ACC112 (cell line): Measurements from ENCODE around the gene GRK5.

Experiments
- H2AFZ ChIP-seq: fragments of 200-600 bp; sonication (generic); one replicate; pipeline ENCODE4 v1.6.0; 2017; ENCODE audit warnings: antibody characterized with exemption, low read length; ENCODE audit not compliant: unreplicated experiment
- H3K27ac ChIP-seq: fragments of 200-600 bp; sonication (generic); 2 replicates; pipeline ENCODE4 v1.5.1; 2014; ENCODE audit warnings: low read depth, mild to moderate bottlenecking, antibody characterized with exemption, low read length, moderate library complexity
- H3K27me3 ChIP-seq: fragments of 200-600 bp; sonication (generic); 2 replicates; pipeline ENCODE4 v1.6.1; 2014; ENCODE audit warnings: mild to moderate bottlenecking, antibody characterized with exemption, low read length, moderate library complexity, mixed read lengths; ENCODE audit not compliant: insufficient read depth
- H3K36me3 ChIP-seq: fragments of 200-600 bp; sonication (generic); 2 replicates; pipeline ENCODE4 v1.6.1; 2016; ENCODE audit warnings: mild to moderate bottlenecking, antibody characterized with exemption, low read length, moderate library complexity, mixed read lengths; ENCODE audit not compliant: insufficient read depth
- H3K4me1 ChIP-seq: fragments of 200-600 bp; sonication (generic); one replicate; pipeline ENCODE4 v1.6.1; 2016; ENCODE audit warnings: low read length, mixed read lengths; ENCODE audit not compliant: insufficient read depth, unreplicated experiment, control insufficient read depth
- H3K4me3 ChIP-seq: fragments of 200-600 bp; sonication (generic); 2 replicates; pipeline ENCODE4 v1.5.1; 2014; ENCODE audit warnings: mild to moderate bottlenecking, low read depth, low read length
- H3K79me2 ChIP-seq: fragments of 200-600 bp; sonication (generic); one replicate; pipeline ENCODE4 v1.6.0; 2016; ENCODE audit warnings: low read length; ENCODE audit not compliant: control insufficient read depth, unreplicated experiment, insufficient read depth

Gene GRK5

DNA sequence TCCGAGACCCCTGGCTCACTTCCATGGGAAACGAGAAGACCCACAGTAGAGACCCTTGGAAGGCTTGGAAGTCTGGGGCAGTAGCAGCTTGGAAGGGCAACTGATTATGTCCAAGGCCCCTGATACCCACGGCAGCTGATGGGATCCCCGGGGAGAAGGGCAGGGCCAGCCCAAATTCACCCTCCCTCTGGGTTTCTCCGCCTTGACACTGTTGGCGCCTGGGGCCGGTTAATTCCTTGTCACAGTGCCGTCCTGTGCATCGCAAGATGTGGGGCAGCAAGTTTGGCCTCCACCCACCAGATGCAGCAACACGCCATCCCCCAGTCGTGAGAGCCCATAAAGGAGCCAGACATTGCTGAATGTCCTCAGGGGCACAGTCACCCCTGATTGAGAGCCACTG, 245.9 kb downstream of the GRK5 start:
- Histone ChIP-seq H3K27me3 (no peaks in the 10 kb centered on the region), H3K4me3 (no peak overlapping the region), H3K36me3 (no peaks in the 10 kb centered on the region), H3K27ac (no peak overlapping the region), H3K4me1 (peaks cover 26% of the 10 kb centered on the region), H2AFZ (no peak overlapping the region), H3K79me2 (no peaks in the 10 kb centered on the region)

DNA sequence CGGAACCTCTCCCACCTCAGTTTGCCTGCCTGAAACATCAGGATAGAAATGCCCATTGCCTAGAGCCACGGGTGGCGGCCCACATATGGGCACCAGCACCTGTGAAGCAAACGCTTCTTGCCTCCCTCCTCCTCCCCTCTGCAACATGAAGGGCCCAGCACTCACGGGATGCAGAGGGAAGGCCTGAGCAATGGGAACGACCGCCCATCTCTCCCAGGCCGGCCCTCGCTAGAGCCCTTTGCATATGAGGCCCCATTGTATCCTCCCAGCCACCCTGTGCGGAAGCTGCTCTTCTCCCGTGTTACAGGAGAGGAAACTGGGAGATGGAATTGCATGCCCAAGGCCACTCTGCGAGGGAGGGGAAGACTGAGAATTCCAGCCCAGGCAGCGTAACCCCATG, 246.9 kb downstream of the GRK5 start:
- no peak overlapping the region for H3K4me3 ChIP-seq
- no peak overlapping the region for H3K27ac ChIP-seq
- H3K27me3 ChIP-seq, result no peaks in the 10 kb centered on the region
- H2AFZ ChIP-seq, result no peak overlapping the region
- no peaks in the 10 kb centered on the region for H3K79me2 ChIP-seq
- no peaks in the 10 kb centered on the region for H3K36me3 ChIP-seq
- peaks cover 23% of the 10 kb centered on the region for H3K4me1 ChIP-seq

DNA sequence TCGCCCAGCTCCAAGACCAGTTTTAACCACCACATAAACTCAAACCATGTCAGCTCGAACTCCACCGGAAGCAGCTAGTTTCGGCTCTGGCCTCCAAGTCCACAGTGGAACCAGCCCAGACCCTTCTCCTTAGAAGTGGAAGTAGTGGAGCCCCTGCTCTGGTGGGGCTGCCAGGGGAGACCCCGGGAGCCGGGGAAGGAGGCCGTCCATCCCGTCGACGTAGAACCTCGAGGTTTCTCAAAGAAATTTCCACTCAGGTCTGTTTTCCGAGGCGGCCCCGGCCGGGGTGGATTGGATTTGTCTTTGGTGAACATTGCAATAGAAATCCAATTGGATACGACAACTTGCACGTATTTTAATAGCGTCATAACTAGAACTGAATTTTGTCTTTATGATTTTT, 247.6 kb downstream of the GRK5 start:
- Histone ChIP-seq H3K36me3 (no peaks in the 10 kb centered on the region), H3K27me3 (no peaks in the 10 kb centered on the region), H3K4me1 (peaks cover 16% of the 10 kb centered on the region), H3K27ac (no peak overlapping the region), H3K79me2 (no peaks in the 10 kb centered on the region), H3K4me3 (no peak overlapping the region), H2AFZ (no peak overlapping the region)

GRCh38 chr10:119455609-119456434, 248.5 kb downstream of the GRK5 start:
- H3K79me2 ChIP-seq, result no peaks in the 10 kb centered on the region
- H2AFZ ChIP-seq, result no peak overlapping the region
- H3K27me3 ChIP-seq, result no peaks in the 10 kb centered on the region
- H3K36me3 ChIP-seq, result no peaks in the 10 kb centered on the region
- H3K4me1 ChIP-seq, result peaks cover 8% of the 10 kb centered on the region
- H3K27ac ChIP-seq, result no peak overlapping the region
- no peak overlapping the region for H3K4me3 ChIP-seq

DNA sequence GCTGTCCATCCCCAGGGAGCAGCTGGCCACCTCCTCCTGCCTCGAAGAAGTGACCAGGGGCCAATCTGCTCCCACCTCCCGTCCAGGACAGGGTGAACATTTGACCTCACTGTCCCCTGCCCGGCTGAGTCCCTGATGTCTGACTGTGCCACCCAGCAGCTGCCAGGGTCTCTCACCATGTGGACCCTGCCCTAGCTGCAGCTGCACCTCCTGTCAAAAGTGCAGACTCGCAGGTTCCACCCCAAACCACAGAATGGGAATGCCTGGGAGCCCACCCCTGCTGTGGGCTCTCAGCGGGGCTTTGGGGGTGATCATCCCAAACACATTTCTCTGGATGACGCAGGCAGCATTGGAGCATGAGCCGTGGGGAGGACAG, 249.1 kb downstream of the GRK5 start:
- Histone ChIP-seq H2AFZ (no peak overlapping the region), H3K4me3 (no peak overlapping the region)

GRCh38 chr10:119457966-119458766, 250.8 kb downstream of the GRK5 start:
- Histone ChIP-seq H3K27me3 (peaks cover 8% of the 10 kb centered on the region), H3K4me3 (no peak overlapping the region), H3K27ac (no peak overlapping the region), H3K36me3 (no peaks in the 10 kb centered on the region), H3K79me2 (no peaks in the 10 kb centered on the region), H2AFZ (no peak overlapping the region), H3K4me1 (no peaks in the 10 kb centered on the region)

More for the DNA sequence above, 249.1 kb downstream of the GRK5 start:
- H3K27me3 ChIP-seq, result no peaks in the 10 kb centered on the region
- peaks cover 2% of the 10 kb centered on the region for H3K4me1 ChIP-seq
- no peak overlapping the region for H3K27ac ChIP-seq
- no peaks in the 10 kb centered on the region for H3K36me3 ChIP-seq
- H3K79me2 ChIP-seq, result no peaks in the 10 kb centered on the region

DNA sequence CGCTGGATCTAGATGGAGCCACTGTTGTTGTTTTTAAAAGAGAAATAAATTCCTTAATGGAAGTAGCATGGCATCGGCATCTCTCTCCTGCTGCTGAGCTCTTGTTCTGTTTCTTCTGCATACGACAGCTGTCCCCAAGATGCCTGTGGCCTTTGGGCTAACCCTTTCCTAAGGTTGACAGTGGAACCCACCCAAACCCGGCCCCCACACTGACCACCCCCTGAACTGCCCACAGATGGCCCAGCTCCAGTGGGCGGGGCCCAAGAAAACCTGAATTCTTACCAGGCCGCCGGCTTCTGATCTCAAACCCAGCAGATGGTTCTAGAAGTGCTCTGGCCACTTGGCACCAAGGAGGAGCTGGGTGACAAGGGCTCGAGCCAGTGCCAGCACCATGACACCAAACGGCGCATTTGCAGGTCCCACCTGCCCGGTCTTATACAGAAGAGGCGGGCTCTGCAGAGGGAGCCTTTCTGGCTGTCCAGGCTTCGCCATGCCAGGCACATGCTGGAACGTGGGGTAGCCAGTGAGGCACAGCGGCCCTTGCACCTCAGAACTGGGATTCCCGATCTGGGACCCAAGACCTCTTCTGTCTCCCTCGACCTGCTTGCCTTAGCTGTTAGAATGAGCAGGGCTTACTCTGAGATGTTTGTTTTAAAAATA, 252.4 kb downstream of the GRK5 start:
- Histone ChIP-seq H3K4me3 (no peak overlapping the region), H3K36me3 (no peaks in the 10 kb centered on the region)

GRCh38 chr10:119460369-119461195, 253.2 kb downstream of the GRK5 start:
- Histone ChIP-seq H2AFZ (no peak overlapping the region), H3K27me3 (peaks cover 23% of the 10 kb centered on the region)

More for the DNA sequence above, 252.4 kb downstream of the GRK5 start:
- Histone ChIP-seq H2AFZ (no peak overlapping the region), H3K27me3 (peaks cover 15% of the 10 kb centered on the region), H3K4me1 (no peaks in the 10 kb centered on the region), H3K79me2 (no peaks in the 10 kb centered on the region), H3K27ac (no peak overlapping the region)

DNA sequence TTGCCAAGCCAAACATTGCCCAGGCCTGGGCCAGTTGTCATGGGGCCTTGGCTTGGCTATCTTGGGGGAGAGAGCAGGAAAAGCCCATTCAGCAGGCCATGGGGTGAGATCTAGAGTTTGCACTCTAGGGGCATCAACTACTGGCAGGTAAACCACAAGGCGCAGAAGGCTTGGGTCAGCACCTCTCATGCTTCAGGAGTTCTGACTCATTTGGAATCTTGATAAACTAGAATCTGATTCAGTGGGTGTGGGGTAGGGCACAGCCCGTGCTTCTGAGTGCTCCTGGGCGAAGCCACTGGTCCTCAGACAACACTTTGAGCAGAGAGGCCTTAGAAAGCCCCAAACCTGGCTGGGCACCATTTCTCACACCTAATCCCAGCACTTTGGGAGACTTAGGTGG, 254.0 kb downstream of the GRK5 start:
- no peaks in the 10 kb centered on the region for H3K79me2 ChIP-seq
- H3K27ac ChIP-seq, result no peak overlapping the region
- H3K27me3 ChIP-seq, result peaks cover 30% of the 10 kb centered on the region
- no peaks in the 10 kb centered on the region for H3K36me3 ChIP-seq
- H2AFZ ChIP-seq, result no peak overlapping the region
- H3K4me3 ChIP-seq, result no peak overlapping the region
- H3K4me1 ChIP-seq, result no peaks in the 10 kb centered on the region

More at GRCh38 chr10:119460369-119461195, 253.2 kb downstream of the GRK5 start:
- no peaks in the 10 kb centered on the region for H3K36me3 ChIP-seq
- H3K27ac ChIP-seq, result no peak overlapping the region
- H3K4me1 ChIP-seq, result no peaks in the 10 kb centered on the region
- no peaks in the 10 kb centered on the region for H3K79me2 ChIP-seq
- no peak overlapping the region for H3K4me3 ChIP-seq

DNA sequence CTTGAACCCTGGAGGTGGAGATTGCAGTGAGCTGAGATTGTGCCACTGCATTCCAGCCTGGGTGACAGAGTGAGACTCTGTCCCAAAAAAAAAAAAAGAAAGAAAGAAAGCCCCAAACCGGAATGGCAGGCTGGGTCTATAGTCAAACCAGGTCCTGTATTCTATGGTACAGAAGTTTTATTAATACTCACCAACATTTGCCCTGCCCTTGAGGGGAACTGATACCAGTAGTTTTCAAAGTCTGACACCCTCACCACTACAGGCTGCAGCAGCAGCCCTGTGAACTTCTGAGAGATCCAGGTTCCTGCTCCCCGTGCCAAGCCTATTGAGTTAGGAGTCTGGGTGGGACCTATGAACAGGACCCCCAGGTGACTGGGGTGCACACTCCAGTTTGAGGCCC, 254.6 kb downstream of the GRK5 start:
- Histone ChIP-seq H3K27ac (no peak overlapping the region), H3K27me3 (peaks cover 30% of the 10 kb centered on the region), H3K4me1 (no peaks in the 10 kb centered on the region), H3K79me2 (no peaks in the 10 kb centered on the region), H3K36me3 (no peaks in the 10 kb centered on the region), H3K4me3 (no peak overlapping the region), H2AFZ (no peak overlapping the region)
